Measurements from ENCODE around the gene RGS19.

The RGS19 gene

GRCh38 chr20:64038565-64039292, 40.6 kb downstream of the RGS19 start:
- peak; percentile 88 for DNase-seq (ENCODE audit: low spot score)
- in situ Hi-C loops (cut with MboI; ENCODE audit: low sequenced_read_pairs, unreplicated experiment) = no loop called here
- TF ChIP-seq CTCF (IDR thresholded peaks at IDR 0.05; ENCODE audit: borderline replicate concordance, control extremely low read depth, extremely low read depth, insufficient read depth, missing control alignments) = peak; percentile 88

GRCh38 chr20:64038224-64038564, 41.1 kb downstream of the RGS19 start:
- no peak for DNase-seq (ENCODE audit: low spot score)
- in situ Hi-C loops (cut with MboI; ENCODE audit: low sequenced_read_pairs, unreplicated experiment) = no loop called here
- TF ChIP-seq CTCF (IDR thresholded peaks at IDR 0.05; ENCODE audit: borderline replicate concordance, control extremely low read depth, extremely low read depth, insufficient read depth, missing control alignments) = peak; percentile 14

- in situ Hi-C loops (cut with MboI; ENCODE audit: low sequenced_read_pairs, unreplicated experiment) = no loop called here
- TF ChIP-seq CTCF (IDR thresholded peaks at IDR 0.05; ENCODE audit: borderline replicate concordance, control extremely low read depth, extremely low read depth, insufficient read depth, missing control alignments) = no peak
- peak; percentile 84 for DNase-seq (ENCODE audit: low spot score)
Measured at GRCh38 chr20:64037498-64038213, 41.7 kb downstream of the RGS19 start.

- DNase-seq (ENCODE audit: low spot score) = no peak
- TF ChIP-seq CTCF (IDR thresholded peaks at IDR 0.05; ENCODE audit: borderline replicate concordance, control extremely low read depth, extremely low read depth, insufficient read depth, missing control alignments) = no peak
- in situ Hi-C loops (cut with MboI; ENCODE audit: low sequenced_read_pairs, unreplicated experiment) = no loop called here
Measured at GRCh38 chr20:64037199-64037497, 42.2 kb downstream of the RGS19 start.

- peak; percentile 77 for DNase-seq (ENCODE audit: low spot score)
- in situ Hi-C loops (cut with MboI; ENCODE audit: low sequenced_read_pairs, unreplicated experiment) = no loop called here
- no peak for TF ChIP-seq CTCF (IDR thresholded peaks at IDR 0.05; ENCODE audit: borderline replicate concordance, control extremely low read depth, extremely low read depth, insufficient read depth, missing control alignments)
Measured at GRCh38 chr20:64036346-64037198, 42.7 kb downstream of the RGS19 start.

- DNase-seq (ENCODE audit: low spot score) = no peak
- in situ Hi-C loops (cut with MboI; ENCODE audit: low sequenced_read_pairs, unreplicated experiment) = no loop called here
- TF ChIP-seq CTCF (IDR thresholded peaks at IDR 0.05; ENCODE audit: borderline replicate concordance, control extremely low read depth, extremely low read depth, insufficient read depth, missing control alignments) = no peak
Measured at GRCh38 chr20:64035933-64036345, 43.4 kb downstream of the RGS19 start, which contains the start of gene C20orf204. Gene C20orf204 (plus strand): TSS chr20:64036182. CDS start chr20:64036324, 142 bp downstream.
